HepG2 (cell line): ENCODE results near the gene DPM1. TPM values are rescaled to one million over a fixed set of nuclear protein-coding genes. Genes with fewer than 3 reads are reported as not detected.

ENCODE experiments used
- ASH2L ChIP-seq: fragments of 300-600, 200-600 bp; sonication (generic); IDR thresholded peaks from 2 replicates; pipeline ENCODE4 v1.7.0; 2017; ENCODE audit warnings: low read depth, mild to moderate bottlenecking, moderate library complexity, mixed read lengths, low read length; ENCODE audit not compliant: insufficient read length
- ATF7 ChIP-seq, 2 experiments: fragments of 450-650 bp in 1 of 2; sonication (generic) in 1 of 2; formaldehyde crosslinking in 1 of 2; IDR thresholded peaks; 2 replicates each; pipeline versions ENCODE4 v1.4.0 to v1.6.1; 2016 to 2020; ENCODE audit warnings: antibody characterized with exemption in 1 of 2, mild to moderate bottlenecking in 1 of 2, missing genetic modification reagents in 1 of 2
- FOXP1 ChIP-seq, 2 experiments: fragments of 450-650 bp in 1 of 2; IDR thresholded peaks; 2 replicates each; pipeline ENCODE4 v1.6.1; 2017 to 2018; ENCODE audit warnings: antibody characterized with exemption in 1 of 2
- GATAD2A ChIP-seq: IDR thresholded peaks from 2 replicates; pipeline ENCODE4 v1.6.1; 2016
- KMT2A ChIP-seq: sonication (generic); formaldehyde crosslinking; IDR thresholded peaks from 2 replicates; pipeline ENCODE4 v1.4.0; 2020; ENCODE audit warnings: missing genetic modification reagents
- NFAT5 ChIP-seq: sonication (generic); formaldehyde crosslinking; IDR thresholded peaks from 2 replicates; pipeline ENCODE4 v1.4.0; 2020; ENCODE audit warnings: missing genetic modification reagents
- NFKBIZ ChIP-seq: IDR thresholded peaks from 2 replicates; pipeline ENCODE4 v1.6.1; 2018; ENCODE audit warnings: missing genetic modification reagents, missing compliant biosample characterization
- PBX2 ChIP-seq: IDR thresholded peaks from 2 replicates; pipeline ENCODE4 v1.6.1; 2016; ENCODE audit warnings: control low read depth
- SKI ChIP-seq: fragments of 450-650 bp; IDR thresholded peaks from one replicate; pipeline ENCODE4 v1.6.1; 2018; ENCODE audit warnings: mild to moderate bottlenecking; ENCODE audit not compliant: partially characterized antibody
- SYNCRIP ChIP-seq: fragments of 200-400 bp; formaldehyde crosslinking; IDR thresholded peaks from 2 replicates; pipeline ENCODE4 v1.6.1; 2018; ENCODE audit warnings: mild to moderate bottlenecking, low read depth, low read length; ENCODE audit not compliant: insufficient read depth
- TEAD3 ChIP-seq: optimal IDR thresholded peaks from 2 replicates; pipeline ENCODE3; 2016; ENCODE audit warnings: borderline replicate concordance
- TFDP2 ChIP-seq: sonication (generic); formaldehyde crosslinking; IDR thresholded peaks from 2 replicates; pipeline ENCODE4 v1.4.0; 2020; ENCODE audit warnings: missing genetic modification reagents
- ZBED4 ChIP-seq: sonication (generic); formaldehyde crosslinking; IDR thresholded peaks from 2 replicates; pipeline ENCODE4 v1.4.0; 2020; ENCODE audit warnings: missing genetic modification reagents, borderline replicate concordance
- ZFP1 ChIP-seq: IDR thresholded peaks from 2 replicates; pipeline ENCODE4 v1.6.1; 2016
- polyA plus RNA-seq, 8 experiments: library from polyadenylated mRNA; depleted of rRNA in 3 of 8; stranded (reverse) in 7 of 8; unstranded in 1 of 8; fragments of >200 nt; fragmentation: Illumina TruSeq in 4 of 8; extraction: Trizol in 4 of 8; gene quantifications; 2 replicates each; pipeline versions ENCODE4 v1.2.1 to v1.2.3, GENCODE V29; 2011 to 2016; ENCODE audit warnings: low read depth in 4 of 8, missing spikeins in 1 of 8, mixed read lengths in 1 of 8; ENCODE audit not compliant: insufficient read depth in 1 of 8
- total RNA-seq, 5 experiments: library from RNA; depleted of rRNA; stranded (reverse); fragments of >200 nt; fragmentation: Illumina TruSeq; extraction: Trizol; gene quantifications; 2 replicates each; pipeline ENCODE4 v1.2.3, GENCODE V29; 2016; ENCODE audit warnings: low read depth in 1 of 5
- TF ChIP-seq, protein P1 (sequence below): sonication (generic); formaldehyde crosslinking; IDR thresholded peaks from 2 replicates; pipeline ENCODE4 v1.9.0; 2021; ENCODE audit warnings: missing genetic modification reagents, borderline replicate concordance

DPM1 gene
- total and polyA plus RNA-seq, 2 of the 13 experiments (the other 11 are each of a cell fraction or from before 2014, with no cell fraction given): 83.2 to 161 TPM

GRCh38 chr20:50987493-50988210, 29.3 kb upstream of the DPM1 start (continued):
- TF ChIP-seq ZBED4 (0 out of 2 replicates have a peak, but pooled peaks have one; percentile 19), NFAT5 (CRISPR knock-in tag) (no peak), NFKBIZ (CRISPR knock-in tag) (no peak), ATF7 (IDR thresholded peaks at IDR 0.05) (no peak), ATF7 (CRISPR knock-in tag; IDR thresholded peaks at IDR 0.05) (no peak), TEAD3 (CRISPR knock-in tag) (peak; percentile 56), KMT2A (CRISPR knock-in tag) (no peak), SKI (no peak), PBX2 (CRISPR knock-in tag) (no peak), SYNCRIP (no peak), ZFP1 (no peak), FOXP1 (IDR thresholded peaks at IDR 0.05) (no peak), FOXP1 (CRISPR knock-in tag; IDR thresholded peaks at IDR 0.05) (no peak), TFDP2 (CRISPR knock-in tag) (no peak), ASH2L (no peak), GATAD2A (CRISPR knock-in tag) (peak; percentile 39; the same call in 1 of the 2 replicates)
- TF ChIP-seq, protein P1, sequence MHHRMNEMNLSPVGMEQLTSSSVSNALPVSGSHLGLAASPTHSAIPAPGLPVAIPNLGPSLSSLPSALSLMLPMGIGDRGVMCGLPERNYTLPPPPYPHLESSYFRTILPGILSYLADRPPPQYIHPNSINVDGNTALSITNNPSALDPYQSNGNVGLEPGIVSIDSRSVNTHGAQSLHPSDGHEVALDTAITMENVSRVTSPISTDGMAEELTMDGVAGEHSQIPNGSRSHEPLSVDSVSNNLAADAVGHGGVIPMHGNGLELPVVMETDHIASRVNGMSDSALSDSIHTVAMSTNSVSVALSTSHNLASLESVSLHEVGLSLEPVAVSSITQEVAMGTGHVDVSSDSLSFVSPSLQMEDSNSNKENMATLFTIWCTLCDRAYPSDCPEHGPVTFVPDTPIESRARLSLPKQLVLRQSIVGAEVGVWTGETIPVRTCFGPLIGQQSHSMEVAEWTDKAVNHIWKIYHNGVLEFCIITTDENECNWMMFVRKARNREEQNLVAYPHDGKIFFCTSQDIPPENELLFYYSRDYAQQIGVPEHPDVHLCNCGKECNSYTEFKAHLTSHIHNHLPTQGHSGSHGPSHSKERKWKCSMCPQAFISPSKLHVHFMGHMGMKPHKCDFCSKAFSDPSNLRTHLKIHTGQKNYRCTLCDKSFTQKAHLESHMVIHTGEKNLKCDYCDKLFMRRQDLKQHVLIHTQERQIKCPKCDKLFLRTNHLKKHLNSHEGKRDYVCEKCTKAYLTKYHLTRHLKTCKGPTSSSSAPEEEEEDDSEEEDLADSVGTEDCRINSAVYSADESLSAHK (CRISPR knock-in tag): no peak
